ENCODE results near the gene TBX19. TPM values are rescaled to one million over a fixed set of nuclear protein-coding genes. Genes with fewer than 3 reads are reported as not detected.

TBX19 gene
- total and polyA plus RNA-seq, 2 donors: 1.1 to 1.8 TPM

Small RNAs within 50 kb of the gene (small RNA-seq; reads per million reads assigned to genes)
- not detected for gene RNU6-1310P

Other genes starting within 250 kb of the TBX19 start
- 20.5 TPM for gene GPR161, start 143.9 kb upstream of the TBX19 start, total RNA-seq
- 13.6 TPM for gene GPR161, start 143.9 kb upstream of the TBX19 start, polyA plus RNA-seq
- 58.9 TPM for gene TIPRL, start 101.9 kb upstream of the TBX19 start, total RNA-seq
- gene TIPRL, start 101.9 kb upstream of the TBX19 start, polyA plus RNA-seq: 24.6 TPM
- 41.9 TPM for gene SFT2D2, start 54.9 kb upstream of the TBX19 start, total RNA-seq
- gene SFT2D2, start 54.9 kb upstream of the TBX19 start, polyA plus RNA-seq: 5.9 TPM

All from urinary bladder (tissue), 2 donors.